ENCODE results near the gene TRPV4. TPM values are rescaled to one million over a fixed set of nuclear protein-coding genes. Genes with fewer than 3 reads are reported as not detected.
A peak's percentile ranks its signal among the peaks of the same experiment; 100 is the strongest.

Gene TRPV4
- total RNA-seq, 1 experiment from 2014 or later = 2.9 TPM

GRCh38 chr12:109738878-109739665 lies 94.1 kb downstream of the TRPV4 start (continued):
- no peak for TF ChIP-seq ZNF512 (CRISPR knock-in tag; IDR thresholded peaks at IDR 0.05; ENCODE audit: borderline replicate concordance)
- no peak for TF ChIP-seq GTF2I (CRISPR knock-in tag; conservative IDR thresholded peaks at IDR 0.05)
- TF ChIP-seq FOXJ3 (CRISPR knock-in tag; IDR thresholded peaks at IDR 0.05; ENCODE audit: borderline replicate concordance) = no peak
- no peak for TF ChIP-seq NR1H2 (CRISPR knock-in tag; IDR thresholded peaks at IDR 0.05)
- no peak for TF ChIP-seq PRRX2 (CRISPR knock-in tag; IDR thresholded peaks at IDR 0.05)

- Mint-ChIP-seq H3K4me3 (no peak overlapping the region), H3K36me3 (no peaks in the 10 kb centered on the region), H3K27me3 (ENCODE audit: low read depth) (no peaks in the 10 kb centered on the region), H3K27ac (no peak overlapping the region), H3K4me1 (peaks cover 34% of the 10 kb centered on the region), H3K9me3 (no peaks in the 10 kb centered on the region)
- DNase-seq (ENCODE audit: low spot score) = peak; percentile 8
- CTCF ChIA-PET = interaction anchor here (0.7 to 5.4 kb wide), 4 partner anchors 16 to 141 kb away, joined by 4 to 50 read pairs (median 12); no protein-coding TSS in a partner anchor
- TF ChIP-seq ZBTB21 (CRISPR knock-in tag; IDR thresholded peaks at IDR 0.05; ENCODE audit: borderline replicate concordance) = no peak
- no peak for TF ChIP-seq CREB1 (CRISPR knock-in tag; IDR thresholded peaks at IDR 0.05)
- no peak for ATAC-seq
- POLR2A ChIA-PET = no interaction called here
These were observed 95.0 kb downstream of the TRPV4 start for GRCh38 chr12:109738209-109738608.

GRCh38 chr12:109737631-109738030 lies 95.6 kb downstream of the TRPV4 start:
- DNase-seq (ENCODE audit: low spot score) (peak; percentile 2), ATAC-seq (no peak)
- Mint-ChIP-seq H3K27ac (no peak overlapping the region), H3K36me3 (no peaks in the 10 kb centered on the region), H3K4me3 (no peak overlapping the region), H3K27me3 (ENCODE audit: low read depth) (no peaks in the 10 kb centered on the region), H3K9me3 (no peaks in the 10 kb centered on the region), H3K4me1 (peaks cover 34% of the 10 kb centered on the region)
- POLR2A ChIA-PET = no interaction called here
- TF ChIP-seq USF1 (CRISPR knock-in tag; IDR thresholded peaks at IDR 0.05) (no peak), MYBL2 (CRISPR knock-in tag; IDR thresholded peaks at IDR 0.05) (no peak), PREB (CRISPR knock-in tag; IDR thresholded peaks at IDR 0.05; ENCODE audit: borderline replicate concordance) (no peak), ATF6 (CRISPR knock-in tag; IDR thresholded peaks at IDR 0.05) (no peak), NFATC4 (CRISPR knock-in tag; IDR thresholded peaks at IDR 0.05) (no peak), OVOL2 (CRISPR knock-in tag; IDR thresholded peaks at IDR 0.05; ENCODE audit: borderline replicate concordance) (no peak), HMGXB4 (CRISPR knock-in tag; IDR thresholded peaks at IDR 0.05) (no peak), USF2 (CRISPR knock-in tag; IDR thresholded peaks at IDR 0.05) (no peak), ZNF512 (CRISPR knock-in tag; IDR thresholded peaks at IDR 0.05; ENCODE audit: borderline replicate concordance) (no peak), TP53 (CRISPR knock-in tag; IDR thresholded peaks at IDR 0.05) (no peak)
- CTCF ChIA-PET = interaction anchor here (0.7 to 5.4 kb wide), 4 partner anchors 16 to 140 kb away, joined by 4 to 50 read pairs (median 12); no protein-coding TSS in a partner anchor
